ENCODE results near the gene SNX32. TPM values are rescaled to one million over a fixed set of nuclear protein-coding genes. Genes with fewer than 3 reads are reported as not detected.

Gene SNX32
- total and polyA plus RNA-seq, 2 donors (not counting 3 experiments of a cell fraction or from before 2014, with no cell fraction given), result 0.19 TPM; not detected in 1

DNA sequence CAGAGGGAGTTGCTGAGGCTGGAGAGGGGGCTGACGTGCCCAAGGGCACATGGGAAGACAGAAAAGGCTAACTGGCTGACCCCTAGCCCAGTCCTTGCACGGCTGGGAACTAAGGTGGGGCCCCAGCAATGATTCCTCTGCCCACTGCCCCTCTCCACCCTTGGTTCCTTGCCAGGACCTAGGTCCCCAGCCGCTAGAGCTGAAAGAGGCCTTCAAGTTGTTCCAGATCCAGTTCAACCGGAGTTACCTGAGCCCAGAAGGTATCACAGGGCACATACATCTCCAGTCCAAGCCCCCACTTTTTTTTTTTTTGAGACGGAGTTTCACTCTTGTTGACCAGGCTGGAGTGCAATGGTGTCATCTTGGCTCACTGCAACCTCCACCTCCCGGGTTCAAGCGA is 46.3 kb downstream of the SNX32 start:
- no peak overlapping the region for H3K4me3 ChIP-seq (replicated peaks in 1 of 3; ENCODE audit: insufficient read depth in 1 of 3, low read depth in 1 of 3, low read length in 3 of 3)
- no peak overlapping the region for H3K27ac ChIP-seq (ENCODE audit: insufficient read depth, low read depth, low read length)
- no peaks in the 10 kb centered on the region for H3K27me3 ChIP-seq (ENCODE audit: control insufficient read depth in 2 of 2, insufficient read depth in 2 of 2, low read length in 2 of 2)
- intact Hi-C loops (cut with micrococcal nuclease), result no loop called here
- H2AFZ ChIP-seq (ENCODE audit: low read depth, low read length), result no peak overlapping the region
- no peaks in the 10 kb centered on the region for H3K9me3 ChIP-seq (replicated peaks; ENCODE audit: control insufficient read depth, insufficient read depth, low read length)
- no peaks in the 10 kb centered on the region for H3K79me2 ChIP-seq (ENCODE audit: control insufficient read depth, insufficient read depth, low read length)
- H4K20me1 ChIP-seq (replicated peaks; ENCODE audit: control insufficient read depth, extremely low read depth, insufficient read depth, low read length), result no peaks in the 10 kb centered on the region
- DNase-seq (ENCODE audit: low read depth, low spot score) (no peak), FAIRE-seq (no peak)
- H3K4me1 ChIP-seq (ENCODE audit: control insufficient read depth, extremely low read depth, insufficient read depth, low read length), result no peaks in the 10 kb centered on the region
- no peaks in the 10 kb centered on the region for H3K9me1 ChIP-seq (replicated peaks; ENCODE audit: control insufficient read depth, extremely low read depth, insufficient read depth, low read length)
- ChIA-PET POLR2A (no interaction called here), CTCF (interaction anchor here (1.1 to 1.6 kb wide), 3 partner anchors 9 to 22 kb away, joined by 3 to 5 read pairs (median 4); partner anchors contain the start of gene FIBP)
- H3K36me3 ChIP-seq (ENCODE audit: control insufficient read depth in 2 of 2, extremely low read depth in 1 of 2, insufficient read depth in 2 of 2, low read length in 2 of 2), result peaks cover 4 to 23% of the 10 kb centered on the region in 2 experiments
- TF ChIP-seq, protein P1, sequence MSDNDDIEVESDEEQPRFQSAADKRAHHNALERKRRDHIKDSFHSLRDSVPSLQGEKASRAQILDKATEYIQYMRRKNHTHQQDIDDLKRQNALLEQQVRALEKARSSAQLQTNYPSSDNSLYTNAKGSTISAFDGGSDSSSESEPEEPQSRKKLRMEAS (IDR thresholded peaks at IDR 0.05; ENCODE audit: insufficient read depth, insufficient read length), result no peak
- TF ChIP-seq GATA2 (IDR thresholded peaks at IDR 0.05; ENCODE audit: insufficient read depth, insufficient read length, low read depth, low read length), result no peak
- no peak for TF ChIP-seq POLR2AphosphoS5 (IDR thresholded peaks at IDR 0.05; ENCODE audit: insufficient read depth, low read depth, low read length)
- TF ChIP-seq JUN (IDR thresholded peaks at IDR 0.05; ENCODE audit: borderline replicate concordance, insufficient read depth, insufficient read length, low read depth), result no peak
- TF ChIP-seq FOS (IDR thresholded peaks at IDR 0.05; ENCODE audit: borderline replicate concordance, insufficient read depth, low read length), result no peak
- TF ChIP-seq MYC (IDR thresholded peaks at IDR 0.05; ENCODE audit: low read depth, low read length), result no peak
- TF ChIP-seq, protein P2, sequence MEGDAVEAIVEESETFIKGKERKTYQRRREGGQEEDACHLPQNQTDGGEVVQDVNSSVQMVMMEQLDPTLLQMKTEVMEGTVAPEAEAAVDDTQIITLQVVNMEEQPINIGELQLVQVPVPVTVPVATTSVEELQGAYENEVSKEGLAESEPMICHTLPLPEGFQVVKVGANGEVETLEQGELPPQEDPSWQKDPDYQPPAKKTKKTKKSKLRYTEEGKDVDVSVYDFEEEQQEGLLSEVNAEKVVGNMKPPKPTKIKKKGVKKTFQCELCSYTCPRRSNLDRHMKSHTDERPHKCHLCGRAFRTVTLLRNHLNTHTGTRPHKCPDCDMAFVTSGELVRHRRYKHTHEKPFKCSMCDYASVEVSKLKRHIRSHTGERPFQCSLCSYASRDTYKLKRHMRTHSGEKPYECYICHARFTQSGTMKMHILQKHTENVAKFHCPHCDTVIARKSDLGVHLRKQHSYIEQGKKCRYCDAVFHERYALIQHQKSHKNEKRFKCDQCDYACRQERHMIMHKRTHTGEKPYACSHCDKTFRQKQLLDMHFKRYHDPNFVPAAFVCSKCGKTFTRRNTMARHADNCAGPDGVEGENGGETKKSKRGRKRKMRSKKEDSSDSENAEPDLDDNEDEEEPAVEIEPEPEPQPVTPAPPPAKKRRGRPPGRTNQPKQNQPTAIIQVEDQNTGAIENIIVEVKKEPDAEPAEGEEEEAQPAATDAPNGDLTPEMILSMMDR (IDR thresholded peaks at IDR 0.05; ENCODE audit: extremely low read depth in 1 of 2, insufficient read depth in 1 of 2, low read depth in 1 of 2, low read length in 2 of 2), result no peak
- TF ChIP-seq POLR2A (IDR thresholded peaks at IDR 0.05; ENCODE audit: low read depth, low read length), result no peak
- no peak for TF ChIP-seq EZH2 (IDR thresholded peaks at IDR 0.05; ENCODE audit: borderline replicate concordance, low read depth, low read length, severe bottlenecking)
- dilution Hi-C loops (cut with MboI; ENCODE audit: extremely low pct_ligation_motif_present, low sequenced_read_pairs), result no loop called here
- H3K4me2 ChIP-seq (ENCODE audit: insufficient read depth, low read length), result no peak overlapping the region
- no TSS peak for BruUV-seq (replicated peaks)
- H3K9ac ChIP-seq (replicated peaks; ENCODE audit: extremely low read depth, insufficient read depth, low read length), result no peak overlapping the region

Measured in endothelial cell of umbilical vein (primary cell).